T47D (cell line): Measurements from ENCODE around the gene MLH1.

Source experiments
- DNase-seq, 2 experiments: peaks; one replicate each; pipeline versions ENCODE4 v3.0.0 to v3.0.0-alpha.2; 2011 to 2012; ENCODE audit warnings: low read depth in 1 of 2, low spot score in 1 of 2
- JUND ChIP-seq: IDR thresholded peaks from 2 replicates; pipeline ENCODE4 v1.6.1; 2012; ENCODE audit warnings: low read depth
- in situ Hi-C: cut with HindIII; loops from 2 replicates; pipeline ENCODE4 v1.10.0; 2016; ENCODE audit warnings: low sequenced_read_pairs, low pct_unique_long_range_greater_than_20kb

MLH1 gene

GRCh38 chr3:37092484-37092883 lies 99.2 kb downstream of the MLH1 start:
- no peak for TF ChIP-seq JUND
- in situ Hi-C loops: no loop called here
- DNase-seq: no peak

- in situ Hi-C loops: no loop called here
- no peak for DNase-seq
- no peak for TF ChIP-seq JUND
These were observed 100.2 kb downstream of the MLH1 start for GRCh38 chr3:37093481-37093880.

GRCh38 chr3:37094636-37095035 lies 101.3 kb downstream of the MLH1 start:
- TF ChIP-seq JUND: no peak
- DNase-seq: no peak
- in situ Hi-C loops: no loop called here

- in situ Hi-C loops: no loop called here
- no peak for DNase-seq
These were observed 103.0 kb downstream of the MLH1 start for GRCh38 chr3:37096288-37096687.

GRCh38 chr3:37096975-37097374 lies 103.7 kb downstream of the MLH1 start:
- TF ChIP-seq JUND: no peak
- in situ Hi-C loops: no loop called here
- DNase-seq: no peak

More at GRCh38 chr3:37096288-37096687, 103.0 kb downstream of the MLH1 start:
- TF ChIP-seq JUND: no peak

- no peak for TF ChIP-seq JUND
- in situ Hi-C loops: no loop called here
- DNase-seq: no peak
These were observed 104.5 kb downstream of the MLH1 start for GRCh38 chr3:37097776-37098175.

GRCh38 chr3:37098884-37099283 lies 105.6 kb downstream of the MLH1 start:
- TF ChIP-seq JUND: no peak
- DNase-seq: no peak
- in situ Hi-C loops: no loop called here

GRCh38 chr3:37099469-37099868 lies 106.2 kb downstream of the MLH1 start:
- no peak for TF ChIP-seq JUND
- no peak for DNase-seq
- in situ Hi-C loops: no loop called here

GRCh38 chr3:37100411-37100810 lies 107.1 kb downstream of the MLH1 start:
- in situ Hi-C loops: no loop called here
- TF ChIP-seq JUND: no peak
- DNase-seq: no peak
